HepG2 (cell line): ENCODE measurements around the gene PHYHIPL. TPM values are rescaled to one million over a fixed set of nuclear protein-coding genes. Genes with fewer than 3 reads are reported as not detected.

ENCODE experiments used
- ATAC-seq: fragments of 200-7000 bp; cut with Tn5 transposase; 3 replicates; pipeline ENCODE4 v1.9.1; 2020; ENCODE audit warnings: mild to moderate bottlenecking, moderate library complexity
- BruUV-seq: library from RNA; stranded (reverse); fragments of 400-500 nt; replicated peaks from 2 replicates; lab custom pipeline; 2021; lab: Mats Ljungman, UMichigan
- CTCF ChIA-PET: fragments of 300-600 bp; formaldehyde crosslinking; extraction: SDS; loops from one replicate; lab custom pipeline; 2021; ENCODE audit warnings: low total read pairs, inconsistent platforms, low intra/inter-chr PET ratio; lab: Yijun Ruan, JAX
- POLR2A ChIA-PET: fragments of 350-600 bp; sonication (Branson Sonifier 250); formaldehyde crosslinking; loops from one replicate; lab custom pipeline; 2020; ENCODE audit warnings: antibody characterized with exemption, inconsistent platforms; lab: Yijun Ruan, JAX
- DNase-seq: peaks from one replicate; pipeline ENCODE4 v3.0.0-alpha.2; 2015; ENCODE audit warnings: low spot score
- FAIRE-seq: peaks from 3 replicates; lab custom pipeline; 2011; peaks lifted over from hg19 to GRCh38; lab: Jason Lieb, UNC
- H2AFZ ChIP-seq: one replicate; pipeline ENCODE4 v1.6.1; 2011; ENCODE audit warnings: low read length, inconsistent platforms
- H3K27ac ChIP-seq: fragments of 300-600 bp; 3 replicates; pipeline ENCODE4 v1.8.0; 2011; ENCODE audit warnings: mixed run types, mild to moderate bottlenecking, mixed read lengths, low read length, inconsistent platforms; ENCODE audit not compliant: insufficient read depth; ENCODE audit errors: extremely low read length
- H3K27me3 ChIP-seq, 2 experiments: fragments of 200-600 bp in 1 of 2; 2 replicates in 1 of 2; 3 replicates in 1 of 2; pipeline versions ENCODE4 v1.6.0 to v1.8.0; 2011; ENCODE audit warnings: low read length in 2 of 2, mild to moderate bottlenecking in 2 of 2, moderate library complexity in 2 of 2, inconsistent platforms in 1 of 2; ENCODE audit not compliant: insufficient read depth in 2 of 2, control insufficient read depth in 1 of 2
- H3K36me3 ChIP-seq, 2 experiments: fragments of 200-600 bp in 1 of 2; replicated peaks in 1 of 2; 2 replicates in 1 of 2; 3 replicates in 1 of 2; pipeline versions ENCODE4 v1.5.1 to v1.8.0; 2011; ENCODE audit warnings: low read length in 2 of 2, inconsistent platforms in 1 of 2; ENCODE audit not compliant: insufficient read depth in 2 of 2, control insufficient read depth in 1 of 2
- H3K4me1 ChIP-seq: 2 replicates; pipeline ENCODE4 v1.5.1; 2012; ENCODE audit warnings: low read length, inconsistent platforms; ENCODE audit not compliant: insufficient read depth
- H3K4me2 ChIP-seq: 2 replicates; pipeline ENCODE4 v1.6.0; 2011; ENCODE audit warnings: low read depth, low read length, inconsistent platforms
- H3K4me3 ChIP-seq, 3 experiments: fragments of 200-600 bp in 1 of 3; sonication (generic), shearing (Covaris generic) in 1 of 3; replicated peaks in 1 of 3; 2 replicates each; pipeline ENCODE4 v1.5.1; 2011 to 2016; ENCODE audit warnings: low read length in 3 of 3, inconsistent platforms in 2 of 3, low read depth in 2 of 3, mild to moderate bottlenecking in 2 of 3, control low read depth in 1 of 3, mixed read lengths in 1 of 3; ENCODE audit not compliant: insufficient read depth in 1 of 3
- H3K79me2 ChIP-seq: one replicate; pipeline ENCODE4 v1.6.1; 2011; ENCODE audit warnings: low read length, inconsistent platforms; ENCODE audit not compliant: insufficient read depth
- H3K9ac ChIP-seq: 2 replicates; pipeline ENCODE4 v1.6.0; 2011; ENCODE audit warnings: mild to moderate bottlenecking, low read depth, low read length, inconsistent platforms; ENCODE audit not compliant: insufficient read depth
- H3K9me3 ChIP-seq: 2 replicates; pipeline ENCODE4 v1.5.1; 2012; ENCODE audit warnings: mild to moderate bottlenecking, low read length
- H4K20me1 ChIP-seq: 2 replicates; pipeline ENCODE4 v1.6.0; 2011; ENCODE audit warnings: inconsistent platforms, mild to moderate bottlenecking, low read length, moderate library complexity; ENCODE audit not compliant: insufficient read depth
- CBX2 ChIP-seq, 2 experiments: fragments of 200-600 bp in 1 of 2; sonication (generic); formaldehyde crosslinking in 1 of 2; IDR thresholded peaks; 2 replicates each; pipeline versions ENCODE4 v1.7.0 to v1.8.1; 2018 to 2022; ENCODE audit warnings: low read depth in 2 of 2, low read length in 1 of 2, mild to moderate bottlenecking in 1 of 2, missing genetic modification reagents in 1 of 2
- CEBPB ChIP-seq: IDR thresholded peaks from 2 replicates; pipeline ENCODE4 v1.6.1; 2011; ENCODE audit warnings: low read depth, low read length, improper control_type of control experiment, borderline replicate concordance
- CEBPG ChIP-seq: IDR thresholded peaks from 2 replicates; pipeline ENCODE4 v1.6.1; 2016
- MAFK ChIP-seq, 2 experiments: IDR thresholded peaks in 1 of 2; conservative IDR thresholded peaks in 1 of 2; 2 replicates each; pipeline ENCODE4 v1.6.1; 2011; ENCODE audit warnings: improper control_type of control experiment in 2 of 2, low read length in 2 of 2
- NAIF1 ChIP-seq: sonication (generic); formaldehyde crosslinking; IDR thresholded peaks from 2 replicates; pipeline ENCODE4 v1.5.0; 2020; ENCODE audit warnings: mild to moderate bottlenecking, missing genetic modification reagents, borderline replicate concordance
- POGK ChIP-seq: sonication (generic); formaldehyde crosslinking; conservative IDR thresholded peaks from 2 replicates; pipeline ENCODE4 v1.8.0; 2022; ENCODE audit warnings: mild to moderate bottlenecking, moderate library complexity, missing genetic modification reagents
- WGBS: methylation state at CpG from one replicate; pipeline ENCODE4 v1.1.6; 2017; ENCODE audit warnings: low lambda C conversion rate; 5-methylcytosine and 5-hydroxymethylcytosine counted together
- in situ Hi-C: cut with HindIII; loops from 2 replicates; pipeline ENCODE4 v1.10.0; 2017; ENCODE audit warnings: low pct_unique_long_range_greater_than_20kb; ENCODE audit not compliant: extremely low pct_ligation_motif_present
- intact Hi-C: fragments of 100-400 bp; cut with micrococcal nuclease; formaldehyde crosslinking; loops from one replicate; pipeline ENCODE4 v1.10.0; 2022; ENCODE audit not compliant: unreplicated experiment
- polyA plus RNA-seq, 8 experiments: library from polyadenylated mRNA; depleted of rRNA in 3 of 8; stranded (reverse) in 7 of 8; unstranded in 1 of 8; fragments of >200 nt; fragmentation: Illumina TruSeq in 4 of 8; extraction: Trizol in 4 of 8; gene quantifications; 2 replicates each; pipeline versions ENCODE4 v1.2.1 to v1.2.3, GENCODE V29; 2011 to 2016; ENCODE audit warnings: low read depth in 4 of 8, missing spikeins in 1 of 8, mixed read lengths in 1 of 8; ENCODE audit not compliant: insufficient read depth in 1 of 8
- total RNA-seq, 5 experiments: library from RNA; depleted of rRNA; stranded (reverse); fragments of >200 nt; fragmentation: Illumina TruSeq; extraction: Trizol; gene quantifications; 2 replicates each; pipeline ENCODE4 v1.2.3, GENCODE V29; 2016; ENCODE audit warnings: low read depth in 1 of 5
- TF ChIP-seq, protein P1 (sequence below): sonication (generic); formaldehyde crosslinking; IDR thresholded peaks from 2 replicates; pipeline ENCODE4 v1.4.0; 2020; ENCODE audit warnings: mild to moderate bottlenecking, missing genetic modification reagents

Gene PHYHIPL
- total and polyA plus RNA-seq, 2 of the 13 experiments (the other 11 are each of a cell fraction or from before 2014, with no cell fraction given): 40.6 to 78.5 TPM

- Histone ChIP-seq H3K36me3 (no peaks in the 10 kb centered on the region), H2AFZ (no peak overlapping the region), H3K4me2 (no peak overlapping the region), H3K4me1 (no peaks in the 10 kb centered on the region), H3K27ac (no peak overlapping the region), H4K20me1 (no peaks in the 10 kb centered on the region), H3K79me2 (no peaks in the 10 kb centered on the region), H3K27me3 (no peaks in the 10 kb centered on the region), H3K9me3 (no peaks in the 10 kb centered on the region), H3K4me3 (no peak overlapping the region), H3K9ac (no peak overlapping the region)
- in situ Hi-C loops (no loop called here), intact Hi-C loops (no loop called here)
- peak; percentile 3 to 27; a peak in 1 of 4 replicates for TF ChIP-seq MAFK (conservative IDR thresholded peaks at IDR 0.05 in 1 of 2, IDR thresholded peaks at IDR 0.05 in 1 of 2; ENCODE audit: low read length in 2 of 2)
- TF ChIP-seq, protein P1, sequence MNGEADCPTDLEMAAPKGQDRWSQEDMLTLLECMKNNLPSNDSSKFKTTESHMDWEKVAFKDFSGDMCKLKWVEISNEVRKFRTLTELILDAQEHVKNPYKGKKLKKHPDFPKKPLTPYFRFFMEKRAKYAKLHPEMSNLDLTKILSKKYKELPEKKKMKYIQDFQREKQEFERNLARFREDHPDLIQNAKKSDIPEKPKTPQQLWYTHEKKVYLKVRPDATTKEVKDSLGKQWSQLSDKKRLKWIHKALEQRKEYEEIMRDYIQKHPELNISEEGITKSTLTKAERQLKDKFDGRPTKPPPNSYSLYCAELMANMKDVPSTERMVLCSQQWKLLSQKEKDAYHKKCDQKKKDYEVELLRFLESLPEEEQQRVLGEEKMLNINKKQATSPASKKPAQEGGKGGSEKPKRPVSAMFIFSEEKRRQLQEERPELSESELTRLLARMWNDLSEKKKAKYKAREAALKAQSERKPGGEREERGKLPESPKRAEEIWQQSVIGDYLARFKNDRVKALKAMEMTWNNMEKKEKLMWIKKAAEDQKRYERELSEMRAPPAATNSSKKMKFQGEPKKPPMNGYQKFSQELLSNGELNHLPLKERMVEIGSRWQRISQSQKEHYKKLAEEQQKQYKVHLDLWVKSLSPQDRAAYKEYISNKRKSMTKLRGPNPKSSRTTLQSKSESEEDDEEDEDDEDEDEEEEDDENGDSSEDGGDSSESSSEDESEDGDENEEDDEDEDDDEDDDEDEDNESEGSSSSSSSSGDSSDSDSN (CRISPR knock-in tag): no peak
- no TSS peak for BruUV-seq
- FAIRE-seq: no peak
- ChIA-PET CTCF (no interaction called here), POLR2A (no interaction called here)
- DNase-seq: no peak
- ATAC-seq: no peak
Measured at GRCh38 chr10:59272061-59272460, 95.6 kb downstream of the PHYHIPL start.

DNA sequence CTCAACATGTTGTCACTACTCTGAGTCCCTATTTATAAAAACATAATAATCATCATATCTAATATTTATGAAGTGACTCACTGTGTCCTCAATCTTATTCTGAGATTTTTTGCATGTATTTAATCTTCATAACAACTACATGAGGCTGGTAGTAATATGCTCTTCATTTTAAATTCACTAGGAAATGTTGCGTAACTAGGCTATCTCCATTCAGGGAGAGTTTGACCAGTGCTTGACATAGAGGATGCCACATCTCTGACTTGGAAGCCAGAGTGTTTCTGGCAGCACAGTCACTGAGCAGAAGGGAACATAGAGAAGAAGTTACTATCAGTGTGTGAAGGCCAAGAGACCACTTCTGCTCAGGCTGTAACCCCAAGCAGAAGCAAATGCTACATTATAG is 97.0 kb downstream of the PHYHIPL start:
- CTCF ChIA-PET: no interaction called here
- Histone ChIP-seq H3K27me3 (no peaks in the 10 kb centered on the region), H2AFZ (no peak overlapping the region), H3K4me2 (no peak overlapping the region), H4K20me1 (no peaks in the 10 kb centered on the region), H3K4me3 (no peak overlapping the region), H3K36me3 (no peaks in the 10 kb centered on the region), H3K4me1 (no peaks in the 10 kb centered on the region), H3K9ac (no peak overlapping the region), H3K9me3 (no peaks in the 10 kb centered on the region), H3K79me2 (no peaks in the 10 kb centered on the region), H3K27ac (no peak overlapping the region)
- no peak for FAIRE-seq
- 100% methylated on average over 1 of the region's 1 CpG for WGBS
- ATAC-seq: no peak
- TF ChIP-seq NAIF1 (CRISPR knock-in tag): no peak
- TF ChIP-seq POGK (CRISPR knock-in tag): no peak
- peak; percentile 80 for TF ChIP-seq CEBPB
- no peak for TF ChIP-seq CBX2 (IDR thresholded peaks at IDR 0.05; ENCODE audit: low read depth, low read length)
- no peak for TF ChIP-seq CBX2 (CRISPR knock-in tag; IDR thresholded peaks at IDR 0.05; ENCODE audit: low read depth)
- TF ChIP-seq CEBPG: peak; percentile 28; the same call in 1 of the 2 replicates
- in situ Hi-C loops (no loop called here), intact Hi-C loops (no loop called here)
- no peak for DNase-seq
- POLR2A ChIA-PET: no interaction called here
- BruUV-seq: no TSS peak
